Transverse colon (tissue), 4 donors: ENCODE data around the gene MRPL45. TPM values are rescaled to one million over a fixed set of nuclear protein-coding genes. Genes with fewer than 3 reads are reported as not detected.

Source experiments
- DNase-seq: peaks from one replicate; pipeline ENCODE4 v3.0.0-alpha.2; 2019
- H3K27ac ChIP-seq, 4 donors: fragments of 200-600 bp; sonication (generic); 2 replicates each; pipeline ENCODE4 v1.5.1; 2016 to 2018; ENCODE audit warnings: inconsistent platforms in 4 of 4
- H3K27me3 ChIP-seq: fragments of 200-600 bp; sonication (generic); 2 replicates; pipeline ENCODE4 v1.5.1; 2017; ENCODE audit warnings: inconsistent platforms
- H3K36me3 ChIP-seq, 4 donors: fragments of 200-600 bp; sonication (generic); 2 replicates each; pipeline ENCODE4 v1.5.1; 2017 to 2019; ENCODE audit warnings: inconsistent platforms in 4 of 4
- H3K4me1 ChIP-seq, 4 donors: fragments of 200-600 bp; sonication (generic); 2 replicates each; pipeline ENCODE4 v1.5.1; 2017 to 2020; ENCODE audit warnings: inconsistent platforms in 4 of 4
- H3K4me3 ChIP-seq, 4 donors: fragments of 200-600 bp; sonication (generic); 1 replicate in 1 of 4; 2 replicates in 3 of 4; pipeline versions ENCODE4 v1.5.1 to v1.6.1; 2017 to 2019; ENCODE audit warnings: inconsistent platforms in 4 of 4
- H3K9me3 ChIP-seq, 2 donors: fragments of 200-600 bp; sonication (generic); 2 replicates each; pipeline ENCODE4 v1.5.1; 2017 to 2019; ENCODE audit warnings: inconsistent platforms in 2 of 2
- CTCF ChIP-seq, 5 experiments: fragments of 200-600 bp in 3 of 5; fragments of 450-650 bp in 2 of 5; sonication (generic) in 3 of 5; IDR thresholded peaks; 1 replicate in 2 of 5; 2 replicates in 3 of 5; pipeline ENCODE4 v1.5.1; 2016 to 2017; ENCODE audit warnings: antibody characterized with exemption in 5 of 5, inconsistent platforms in 3 of 5, mild to moderate bottlenecking in 2 of 5, moderate library complexity in 1 of 5
- EP300 ChIP-seq: sonication (generic); formaldehyde crosslinking; IDR thresholded peaks from one replicate; pipeline ENCODE4 v1.6.1; 2017; ENCODE audit warnings: antibody characterized with exemption, low read depth
- POLR2A ChIP-seq: fragments of 450-650 bp; IDR thresholded peaks from one replicate; pipeline ENCODE4 v1.6.1; 2016; ENCODE audit warnings: antibody characterized with exemption, mild to moderate bottlenecking, moderate library complexity
- POLR2AphosphoS5 ChIP-seq, 3 donors: sonication (generic); formaldehyde crosslinking; IDR thresholded peaks; one replicate each; pipeline ENCODE4 v1.6.1; 2016; ENCODE audit warnings: antibody characterized with exemption in 3 of 3
- whole genome bisulfite sequencing, 2 donors: methylation state at CpG; one replicate each; pipeline ENCODE4 v1.1.5; 2018; ENCODE audit warnings: low coverage in 1 of 2; 5-methylcytosine and 5-hydroxymethylcytosine counted together
- in situ Hi-C, 4 donors: fragments of 200-750 bp; cut with MboI; loops; one replicate each; pipeline versions ENCODE4 v1.15.0 to v1.15.1; 2017; ENCODE audit warnings: low sequenced_read_pairs in 3 of 4, low pct_ligation_motif_present in 1 of 4, low pct_unique_long_range_greater_than_20kb in 1 of 4
- intact Hi-C: fragments of 100-400 bp; cut with DNase I; formaldehyde crosslinking; loops from one replicate; pipeline ENCODE4 v1.15.1; 2023; ENCODE audit warnings: low total_unique reads
- total RNA-seq, 4 donors: library from RNA; depleted of rRNA; stranded (reverse); fragments of >200 nt; gene quantifications; one replicate each; pipeline ENCODE4 v1.1.0, GENCODE V29; 2016

MRPL45 gene
- total RNA-seq, 4 donors from 2014 or later: 5.2 to 30.8 (median 18.9) TPM

DNA sequence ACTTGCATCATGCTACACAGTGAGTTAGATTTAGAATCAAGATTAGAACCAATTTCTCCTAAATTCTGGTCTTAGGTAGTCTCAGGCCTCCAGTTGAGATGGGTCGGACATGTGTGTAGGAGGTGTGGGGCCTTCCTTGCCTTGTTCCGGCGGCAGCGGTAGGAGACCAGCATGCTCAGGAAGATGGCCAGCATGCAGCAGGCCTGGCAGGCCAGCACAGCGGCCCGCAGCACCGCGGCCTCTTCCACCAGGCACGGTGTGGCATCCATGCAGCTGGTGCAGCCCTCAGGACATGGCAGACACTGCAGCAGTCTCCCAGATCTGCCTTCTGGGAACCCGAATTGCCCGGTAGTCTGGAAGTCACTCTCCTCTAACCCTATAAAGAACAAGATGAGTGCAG lies 39.9 kb downstream of the MRPL45 start:
- in situ Hi-C loops (no loop called here), intact Hi-C loops (no loop called here)
- Histone ChIP-seq H3K4me3 (no peak overlapping the region), H3K9me3 (no peaks in the 10 kb centered on the region), H3K36me3 (no peaks in the 10 kb centered on the region), H3K27ac (no peak overlapping the region), H3K4me1 (peaks cover 0 to 3% (median 0%) of the 10 kb centered on the region in 4 donors), H3K27me3 (peaks cover 7% of the 10 kb centered on the region)
- no peak for TF ChIP-seq CTCF (IDR thresholded peaks at IDR 0.05)
- TF ChIP-seq POLR2AphosphoS5 (IDR thresholded peaks at IDR 0.05): no peak
- TF ChIP-seq POLR2A: no peak
- no peak for TF ChIP-seq EP300
- WGBS, 2 donors: 98% methylated on average over 5 of the region's 11 CpGs; no CpG with 5 or more reads in 1 of the 2 donors
- DNase-seq: no peak

DNA sequence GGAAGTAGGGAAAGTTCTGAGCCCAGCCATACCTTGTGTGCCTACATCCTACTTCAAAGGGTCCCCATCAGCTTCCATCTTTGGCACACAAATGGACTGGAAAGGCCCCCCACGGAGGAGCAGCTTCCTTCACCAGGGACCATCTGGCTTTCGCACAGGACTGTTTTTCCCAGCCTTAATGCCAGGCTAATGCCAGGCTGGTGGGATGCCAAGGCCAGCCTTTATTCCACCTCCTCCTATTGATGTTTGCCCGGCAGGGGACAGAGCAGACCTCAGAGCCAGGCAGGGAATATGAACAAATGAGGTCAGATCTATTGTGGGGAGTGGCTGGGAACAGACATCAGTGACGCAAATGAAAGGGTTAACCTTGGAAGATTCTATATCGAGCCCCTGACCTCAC lies 41.1 kb downstream of the MRPL45 start:
- Histone ChIP-seq H3K27me3 (peaks cover 4% of the 10 kb centered on the region), H3K4me3 (no peak overlapping the region), H3K4me1 (peaks cover 0 to 3% (median 0%) of the 10 kb centered on the region in 4 donors), H3K27ac (no peak overlapping the region), H3K9me3 (no peaks in the 10 kb centered on the region), H3K36me3 (no peaks in the 10 kb centered on the region)
- no peak for TF ChIP-seq POLR2A
- TF ChIP-seq CTCF (IDR thresholded peaks at IDR 0.05): no peak
- no peak for TF ChIP-seq POLR2AphosphoS5 (IDR thresholded peaks at IDR 0.05)
- TF ChIP-seq EP300: no peak
- in situ Hi-C loops (no loop called here), intact Hi-C loops (no loop called here)
- WGBS, 2 donors: 72 to 75% methylated on average over 3 to 5 of the region's 5 CpGs
- DNase-seq: no peak

DNA sequence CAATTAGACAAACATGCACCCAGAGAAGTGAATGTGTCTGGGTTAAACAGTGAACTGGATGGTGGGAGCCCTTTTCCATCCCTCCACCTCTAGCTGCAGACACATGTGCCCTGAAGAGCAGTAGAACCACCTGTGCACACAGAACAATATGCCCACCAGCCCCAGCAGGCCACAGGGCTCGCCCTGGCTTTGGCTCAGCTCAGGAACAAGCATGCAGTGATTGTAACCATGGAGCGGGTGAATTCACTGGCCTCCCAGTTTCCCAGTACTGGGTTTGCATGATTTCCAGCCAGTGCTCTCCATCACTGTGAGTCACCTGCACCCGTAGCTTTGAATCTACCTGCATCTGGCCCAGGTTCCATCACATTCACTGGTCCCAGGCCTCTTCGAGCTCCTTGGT lies 41.6 kb downstream of the MRPL45 start:
- TF ChIP-seq POLR2AphosphoS5 (IDR thresholded peaks at IDR 0.05): no peak
- no peak for TF ChIP-seq POLR2A
- Histone ChIP-seq H3K4me3 (no peak overlapping the region), H3K9me3 (no peaks in the 10 kb centered on the region), H3K4me1 (peaks cover 0 to 3% (median 0%) of the 10 kb centered on the region in 4 donors), H3K27me3 (peaks cover 4% of the 10 kb centered on the region), H3K36me3 (no peaks in the 10 kb centered on the region), H3K27ac (no peak overlapping the region)
- in situ Hi-C loops (no loop called here), intact Hi-C loops (no loop called here)
- WGBS, 2 donors: 91% methylated on average over 4 of the region's 4 CpGs; no CpG with 5 or more reads in 1 of the 2 donors
- no peak for DNase-seq

- Histone ChIP-seq H3K27me3 (no peaks in the 10 kb centered on the region), H3K4me3 (no peak overlapping the region), H3K4me1 (peaks cover 0 to 3% (median 0%) of the 10 kb centered on the region in 4 donors), H3K36me3 (no peaks in the 10 kb centered on the region), H3K27ac (no peak overlapping the region), H3K9me3 (no peaks in the 10 kb centered on the region)
- TF ChIP-seq CTCF (IDR thresholded peaks at IDR 0.05) (no peak), POLR2AphosphoS5 (IDR thresholded peaks at IDR 0.05) (no peak), POLR2A (no peak), EP300 (no peak)
- intact Hi-C loops (no loop called here), in situ Hi-C loops (loop anchor here in 1 of 4 donors (10.0 kb wide), 1 partner anchor 75 kb away; no protein-coding TSS in a partner anchor)
- no peak for DNase-seq
Measured at GRCh38 chr17:38339891-38340290, 42.9 kb downstream of the MRPL45 start.
